GM19238 (cell line): ENCODE results near the gene SMC1A.
"Not testable (repeated sequence)": the region's sequence is repeated elsewhere in the genome, so short reads cannot be mapped to it uniquely, and the experiment has no call there.

Experiments used
- DNase-seq: peaks from one replicate; pipeline ENCODE4 v3.0.0; 2011; ENCODE audit warnings: low spot score; ENCODE audit not compliant: insufficient read length

Gene SMC1A

GRCh38 chrX:53422861-53423306, 430 bp upstream of the SMC1A start, which contains the start of gene RIBC1:
TSS of gene RIBC1 (plus strand) at chrX:53422873. CDS start at chrX:53426277, 3,404 bp downstream.
- DNase-seq: no peak

GRCh38 chrX:53421772-53422085, 725 bp downstream of the SMC1A start:
- no peak for DNase-seq

GRCh38 chrX:53421125-53421524, 1.3 kb downstream of the SMC1A start:
- no peak for DNase-seq

GRCh38 chrX:53420351-53420750, 2.1 kb downstream of the SMC1A start:
- not testable (repeated sequence) for DNase-seq

- no peak for DNase-seq
Measured at GRCh38 chrX:53412446-53412845, 10.0 kb downstream of the SMC1A start.

- DNase-seq: no peak
Measured at GRCh38 chrX:53403535-53403934, 18.9 kb downstream of the SMC1A start.

- no peak for DNase-seq
Measured at GRCh38 chrX:53398216-53398615, 24.2 kb downstream of the SMC1A start.

- DNase-seq: no peak
Measured at GRCh38 chrX:53395605-53396298, 26.7 kb downstream of the SMC1A start.

GRCh38 chrX:53383376-53384076, 38.9 kb downstream of the SMC1A start:
- no peak for DNase-seq

- DNase-seq: no peak
Measured at GRCh38 chrX:53379747-53380146, 42.7 kb downstream of the SMC1A start.

- DNase-seq: no peak
Measured at GRCh38 chrX:53379008-53379710, 43.3 kb downstream of the SMC1A start.

- DNase-seq: no peak
Measured at GRCh38 chrX:53377464-53377863, 45.0 kb downstream of the SMC1A start.

GRCh38 chrX:53376888-53377287, 45.6 kb downstream of the SMC1A start:
- DNase-seq: no peak

GRCh38 chrX:53374923-53375322, 47.5 kb downstream of the SMC1A start:
- DNase-seq: no peak

GRCh38 chrX:53374222-53374820, 48.1 kb downstream of the SMC1A start:
- DNase-seq: no peak

GRCh38 chrX:53373307-53373706, 49.1 kb downstream of the SMC1A start:
- no peak for DNase-seq

GRCh38 chrX:53366454-53366853, 56.0 kb downstream of the SMC1A start:
- DNase-seq: not testable (repeated sequence)

GRCh38 chrX:53362449-53362848, 60.0 kb downstream of the SMC1A start:
- DNase-seq: no peak

- DNase-seq: no peak
Measured at GRCh38 chrX:53357799-53358530, 64.5 kb downstream of the SMC1A start.

GRCh38 chrX:53356186-53356585, 66.3 kb downstream of the SMC1A start:
- DNase-seq: no peak

- no peak for DNase-seq
Measured at GRCh38 chrX:53354669-53355068, 67.8 kb downstream of the SMC1A start.
